GM12892 (cell line): ENCODE results near the gene DNAJB5.

Experiments used
- POLR2A ChIP-seq: IDR thresholded peaks from 2 replicates; pipeline ENCODE4 v1.6.1; 2011; ENCODE audit warnings: low read depth, low read length, control low read depth
- POLR2AphosphoS5 ChIP-seq: IDR thresholded peaks from 2 replicates; pipeline ENCODE4 v1.6.1; 2011; ENCODE audit warnings: low read depth, low read length, control low read depth
- TAF1 ChIP-seq: IDR thresholded peaks from 2 replicates; pipeline ENCODE4 v1.6.1; 2011; ENCODE audit warnings: low read depth, mild to moderate bottlenecking, control low read depth, low read length, borderline replicate concordance

DNA sequence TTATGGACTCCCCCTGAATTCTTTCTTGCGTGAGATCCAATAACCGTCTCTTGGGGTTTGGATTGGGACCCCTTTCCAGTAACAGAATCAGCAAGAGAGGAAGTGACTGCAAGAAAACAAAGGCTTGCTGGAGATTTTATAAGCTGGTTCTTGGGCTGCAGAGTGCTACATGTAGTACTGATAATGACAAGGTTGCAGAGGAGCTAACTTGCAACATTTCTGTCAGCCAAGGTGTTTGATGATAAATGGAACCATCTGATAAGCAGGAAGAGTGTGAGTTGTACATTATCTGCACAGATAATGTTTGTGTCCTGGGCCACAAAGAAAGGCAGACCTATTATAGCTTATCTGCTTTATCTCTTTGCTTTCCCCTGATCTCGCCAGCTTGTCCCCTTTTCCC is 37.1 kb downstream of the DNAJB5 start:
- no peak for TF ChIP-seq POLR2A
- TF ChIP-seq TAF1 = no peak
- no peak for TF ChIP-seq POLR2AphosphoS5
